K562 (cell line): ENCODE results near the gene SLC2A4.

Source experiments
- ATF6 ChIP-seq: sonication (generic); formaldehyde crosslinking; IDR thresholded peaks from 2 replicates; pipeline ENCODE4 v1.4.0; 2020; ENCODE audit warnings: mild to moderate bottlenecking, missing genetic modification reagents
- BCL6 ChIP-seq: fragments of 250-450 bp; sonication (Bioruptor Pico); IDR thresholded peaks from 2 replicates; pipeline ENCODE4 v1.4.0; 2020
- CTCF ChIP-seq, 3 experiments: IDR thresholded peaks in 2 of 3; conservative IDR thresholded peaks in 1 of 3; 2 replicates each; pipeline ENCODE4 v1.5.1; 2011 to 2012; ENCODE audit warnings: low read length in 3 of 3, mild to moderate bottlenecking in 3 of 3, control low read depth in 2 of 3, improper control_type of control experiment in 1 of 3, inconsistent platforms in 1 of 3, low read depth in 1 of 3, mixed read lengths in 1 of 3, moderate library complexity in 1 of 3; ENCODE audit not compliant: insufficient read depth in 2 of 3
- EZH2 ChIP-seq: IDR thresholded peaks from 2 replicates; pipeline ENCODE4 v1.6.1; 2012; ENCODE audit warnings: low read depth, mild to moderate bottlenecking, inconsistent platforms, low read length, borderline replicate concordance
- POLR3G ChIP-seq: IDR thresholded peaks from 2 replicates; pipeline ENCODE4 v1.6.1; 2011; ENCODE audit not compliant: insufficient read length, insufficient replicate concordance; ENCODE audit errors: extremely low read depth
- PTBP1 ChIP-seq: fragments of 200-400 bp; formaldehyde crosslinking; IDR thresholded peaks from 2 replicates; pipeline ENCODE4 v1.6.1; 2017; ENCODE audit warnings: low read depth, low read length
- RBM34 ChIP-seq: fragments of 200-400 bp; formaldehyde crosslinking; IDR thresholded peaks from 2 replicates; pipeline ENCODE4 v1.6.1; 2018; ENCODE audit warnings: low read length, borderline replicate concordance; ENCODE audit not compliant: insufficient read depth
- SMAD1 ChIP-seq: fragments of 150-350 bp; IDR thresholded peaks from 2 replicates; pipeline ENCODE4 v1.6.1; 2014; ENCODE audit warnings: low read length, low read depth; ENCODE audit not compliant: partially characterized antibody
- TAF1 ChIP-seq: IDR thresholded peaks from 2 replicates; pipeline ENCODE4 v1.6.1; 2011; ENCODE audit warnings: mild to moderate bottlenecking, low read length, moderate library complexity; ENCODE audit not compliant: insufficient read depth, control insufficient read depth, severe bottlenecking; ENCODE audit errors: extremely low read depth
- TBL1XR1 ChIP-seq, 2 experiments: IDR thresholded peaks; 2 replicates each; pipeline ENCODE4 v1.6.1; 2012; ENCODE audit warnings: improper control_type of control experiment in 2 of 2, low read length in 2 of 2, mild to moderate bottlenecking in 1 of 2
- USF2 ChIP-seq: sonication (generic); formaldehyde crosslinking; IDR thresholded peaks from 2 replicates; pipeline ENCODE4 v1.5.0; 2020; ENCODE audit warnings: missing genetic modification reagents
- ZNF408 ChIP-seq: fragments of 250-450 bp; sonication (Bioruptor Pico); IDR thresholded peaks from 2 replicates; pipeline ENCODE4 v1.4.0; 2020; ENCODE audit warnings: low read depth, mild to moderate bottlenecking, moderate library complexity
- ZNF830 ChIP-seq: fragments of 250-450 bp; sonication (Bioruptor Pico); IDR thresholded peaks from 2 replicates; pipeline ENCODE4 v1.5.0; 2021; ENCODE audit warnings: mild to moderate bottlenecking

GRCh38 chr17:7334938-7335538 lies 53.5 kb downstream of the SLC2A4 start:
- TF ChIP-seq RBM34 (no peak), ATF6 (CRISPR knock-in tag) (no peak), EZH2 (no peak), SMAD1 (no peak), ZNF830 (CRISPR knock-in tag) (no peak), TAF1 (no peak), TBL1XR1 (IDR thresholded peaks at IDR 0.05; ENCODE audit: low read length in 2 of 2) (no peak), USF2 (CRISPR knock-in tag) (no peak), ZNF408 (CRISPR knock-in tag) (no peak), BCL6 (CRISPR knock-in tag) (no peak), PTBP1 (no peak), POLR3G (no peak), CTCF (IDR thresholded peaks at IDR 0.05 in 2 of 3, conservative IDR thresholded peaks at IDR 0.05 in 1 of 3; ENCODE audit: insufficient read depth in 2 of 3, low read depth in 1 of 3, low read length in 3 of 3) (no peak)
